DMS114 treated with DMSO at 0.1 percent for 48 hours (cell line): ENCODE results near the gene PRKCA.

Experiments
- DNase-seq: peaks from one replicate; lab custom pipeline; 2025; ENCODE audit not compliant: unreplicated experiment; lab: John Stamatoyannopoulos, UW

PRKCA gene

DNA sequence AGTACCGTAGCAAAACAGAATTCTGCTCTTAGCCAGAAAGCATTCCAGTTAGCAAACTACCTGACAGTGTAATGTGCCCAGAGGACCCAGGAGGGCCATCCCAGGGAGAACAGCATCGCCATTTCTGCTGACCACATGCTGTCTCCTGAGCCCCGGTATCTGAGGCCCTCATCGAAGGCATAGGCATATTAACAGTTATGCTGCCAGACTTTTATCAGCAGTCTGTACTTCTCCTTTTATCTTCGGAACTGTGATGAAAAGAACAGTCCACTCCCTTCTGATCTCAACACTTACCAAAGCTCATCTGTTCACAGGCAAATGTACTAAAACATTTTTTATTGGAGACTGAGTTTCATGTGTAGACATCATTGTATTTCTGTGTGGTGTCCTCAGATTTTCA lies 236.4 kb downstream of the PRKCA start:
- no peak for DNase-seq

DNA sequence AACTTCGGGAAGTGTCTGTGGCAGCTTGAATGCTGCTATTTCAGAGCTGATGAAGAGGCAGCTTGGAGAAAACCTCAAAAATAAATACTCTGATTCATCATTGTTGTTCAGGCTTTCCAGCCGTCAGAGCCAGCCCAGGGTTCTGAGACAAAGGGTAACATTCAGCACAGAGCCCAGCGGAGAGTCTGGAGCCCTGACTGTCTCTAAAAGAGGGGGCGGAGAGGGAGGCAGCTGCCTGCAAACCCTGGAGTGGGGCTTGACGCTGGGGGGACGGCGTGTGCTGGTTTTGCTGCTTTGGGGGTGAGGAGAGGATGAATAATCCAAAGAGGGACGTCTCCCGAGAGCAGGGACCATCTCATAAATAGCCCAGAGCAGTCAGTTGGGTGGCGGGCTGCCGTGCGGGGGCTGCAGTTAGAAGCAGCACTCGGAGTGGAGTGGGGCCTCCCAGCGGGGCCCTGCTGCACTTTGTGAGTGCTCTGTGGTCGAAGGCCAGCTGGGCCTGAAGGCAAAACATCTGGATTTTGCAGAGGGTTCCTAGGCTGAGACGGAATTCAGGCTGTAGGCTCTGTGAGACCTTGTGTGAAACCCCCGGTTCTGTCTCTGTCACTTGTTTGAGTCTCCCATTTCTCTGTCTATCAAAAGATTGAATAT lies 237.8 kb downstream of the PRKCA start:
- DNase-seq = no peak

DNA sequence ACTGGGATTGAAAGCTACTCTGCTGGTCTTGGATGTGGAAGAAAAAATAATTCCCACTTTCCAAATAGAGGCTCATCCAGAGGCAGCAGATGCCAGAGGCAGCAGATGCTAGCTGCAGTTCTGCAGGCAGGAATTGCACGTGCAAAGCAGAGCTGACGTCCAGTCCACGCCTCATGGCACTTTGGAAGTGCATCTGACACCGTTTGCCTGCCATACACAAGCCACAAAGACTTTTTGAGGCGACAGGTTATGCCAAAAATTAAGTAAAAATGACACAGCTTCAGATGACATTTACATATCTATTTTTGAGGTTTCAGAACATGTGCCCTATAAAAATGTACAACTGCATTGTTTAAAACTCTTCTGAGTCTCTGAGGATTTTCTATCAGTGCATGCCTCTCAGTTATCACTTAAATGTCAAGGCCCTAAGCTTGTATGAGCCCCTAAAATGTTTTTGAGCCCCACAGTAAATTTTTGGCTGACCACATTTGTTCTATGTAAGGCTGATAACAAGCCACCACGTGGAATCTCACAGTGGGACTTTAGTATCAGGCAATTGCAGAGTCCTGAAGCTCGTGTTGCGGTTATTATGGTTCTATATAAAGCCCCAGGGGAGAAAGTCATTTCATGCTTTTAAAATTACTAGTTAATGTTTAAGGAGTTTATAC lies 239.2 kb downstream of the PRKCA start:
- no peak for DNase-seq

DNA sequence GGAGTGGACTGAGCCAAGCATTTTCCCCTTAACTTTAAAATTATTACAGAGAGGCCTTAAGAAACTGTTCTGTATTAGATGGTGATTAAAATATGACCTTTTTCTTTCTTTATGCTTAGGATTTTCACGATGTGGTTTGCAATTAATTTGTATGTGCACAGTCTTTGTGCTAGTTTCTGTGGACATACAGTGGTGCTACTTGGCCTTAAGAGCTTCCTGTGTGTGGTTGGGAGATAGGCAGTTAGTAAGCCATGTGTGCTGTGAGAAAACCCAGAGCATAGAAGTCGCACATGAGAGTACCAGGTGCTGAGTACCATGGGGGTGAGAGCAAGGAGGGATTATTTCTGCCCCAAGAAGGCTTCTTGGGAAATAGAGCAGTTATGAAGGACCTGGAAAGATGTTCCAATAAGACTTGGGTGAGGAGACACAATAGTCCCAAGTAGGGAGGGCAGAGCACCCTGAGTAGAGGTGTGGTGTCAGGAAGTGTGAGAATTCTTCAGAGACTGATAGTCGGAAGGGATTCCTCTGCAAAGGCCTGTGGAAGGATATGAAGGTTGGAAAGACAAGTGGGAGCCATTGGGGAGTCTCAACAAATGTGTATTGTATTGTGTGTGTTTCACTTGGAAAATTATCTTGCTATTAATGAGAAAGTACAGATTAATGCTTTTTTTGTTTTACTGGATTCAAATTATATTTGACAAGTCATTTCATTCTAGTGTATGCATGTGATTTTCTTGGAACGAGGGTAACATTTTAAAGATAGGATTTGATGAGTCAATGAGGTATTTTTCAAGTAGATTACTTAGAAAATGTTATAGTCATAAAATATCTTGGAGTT lies 239.9 kb downstream of the PRKCA start:
- no peak for DNase-seq

DNA sequence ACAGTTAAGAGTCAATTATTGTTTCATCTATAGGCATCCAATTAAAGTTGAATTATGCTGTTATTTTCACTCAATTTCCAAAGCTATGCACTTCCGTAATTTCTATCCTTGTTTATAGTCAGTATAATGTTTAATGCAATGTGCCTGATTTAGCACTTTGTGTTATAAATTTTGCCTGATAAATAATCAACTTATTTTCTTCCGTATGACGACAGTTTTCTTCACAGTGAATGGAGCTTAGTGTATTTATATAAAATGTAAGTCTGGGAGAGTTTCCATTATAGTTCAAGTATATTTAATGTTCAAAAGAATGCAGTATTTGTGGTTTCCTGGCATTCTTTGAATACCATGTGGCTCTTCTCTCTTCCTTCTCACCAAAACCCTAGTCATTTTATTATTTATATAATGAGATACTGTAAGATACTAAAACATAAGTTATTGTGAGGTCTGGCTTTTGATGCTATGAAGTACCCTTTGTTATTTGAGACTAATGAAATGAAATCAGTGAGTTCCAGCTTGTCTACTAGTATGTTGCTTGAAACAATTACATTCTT lies 240.6 kb downstream of the PRKCA start:
- DNase-seq = no peak

DNA sequence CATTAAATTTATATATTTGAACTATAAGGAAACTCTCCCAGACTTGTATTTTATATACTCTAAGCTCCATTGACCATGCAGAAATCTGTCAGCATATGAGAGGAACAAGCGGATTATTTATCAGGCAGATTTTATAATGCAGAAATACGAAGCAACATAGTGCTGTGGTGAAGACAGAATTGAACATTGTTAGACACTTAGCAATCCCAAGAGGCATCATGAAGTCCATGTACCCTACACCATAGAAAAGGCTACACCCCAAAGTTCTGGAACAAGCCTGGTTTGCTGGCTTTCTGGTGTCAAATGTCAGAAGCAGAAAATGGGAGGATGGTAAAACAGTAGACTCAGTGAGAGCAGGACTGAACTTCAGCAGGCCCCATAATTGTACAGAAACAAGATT lies 241.1 kb downstream of the PRKCA start:
- no peak for DNase-seq

DNA sequence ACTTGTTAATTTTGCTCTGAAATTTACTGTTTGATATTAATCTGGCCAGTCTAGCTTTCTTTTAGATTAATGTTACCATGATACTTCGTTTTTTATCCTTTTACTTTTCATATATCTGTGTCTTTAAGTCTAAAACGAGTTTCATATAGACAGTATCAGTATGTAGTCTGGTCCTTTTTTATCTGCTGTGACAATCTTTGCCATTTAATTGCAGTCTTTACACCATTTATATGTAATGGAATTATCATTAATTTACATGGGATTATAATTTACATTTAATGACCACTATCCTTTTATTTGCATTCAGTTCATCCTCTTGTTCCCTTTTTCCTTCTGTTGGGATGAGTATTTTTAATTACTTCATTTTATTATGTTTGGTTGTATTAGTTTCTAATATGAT lies 243.5 kb downstream of the PRKCA start:
- no peak for DNase-seq

DNA sequence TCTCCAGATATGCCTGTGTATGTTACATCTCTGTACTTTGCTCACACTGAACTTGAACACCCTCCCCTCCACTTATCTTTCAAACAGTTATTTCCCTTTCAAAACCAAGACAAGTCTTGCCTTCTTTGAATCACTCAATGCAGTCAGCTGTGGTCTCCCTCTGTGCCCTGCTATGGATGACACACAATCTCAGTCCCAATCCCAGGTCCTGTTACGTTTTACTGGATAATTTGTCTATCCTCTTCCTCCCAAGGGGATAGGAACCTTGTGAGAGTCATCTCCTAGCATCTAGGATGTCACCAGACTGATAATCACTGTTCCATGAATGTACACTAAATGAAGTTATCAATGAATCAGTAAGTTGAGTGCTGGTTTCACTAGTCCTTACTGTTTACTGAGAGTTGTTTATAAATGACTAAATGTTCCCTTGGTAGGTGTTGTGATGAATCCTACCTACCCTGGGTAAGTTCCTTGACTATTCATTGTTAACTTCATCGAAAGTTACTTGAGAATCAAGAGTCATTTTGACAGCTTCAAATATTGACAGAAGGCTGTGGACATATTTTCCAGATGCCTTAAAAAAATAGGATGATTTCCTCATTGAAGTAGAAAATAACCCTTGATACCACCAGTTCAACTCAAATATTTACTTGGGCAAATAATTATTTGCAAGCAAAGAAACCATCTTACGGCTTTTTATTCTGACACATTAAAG lies 244.9 kb downstream of the PRKCA start:
- no peak for DNase-seq

DNA sequence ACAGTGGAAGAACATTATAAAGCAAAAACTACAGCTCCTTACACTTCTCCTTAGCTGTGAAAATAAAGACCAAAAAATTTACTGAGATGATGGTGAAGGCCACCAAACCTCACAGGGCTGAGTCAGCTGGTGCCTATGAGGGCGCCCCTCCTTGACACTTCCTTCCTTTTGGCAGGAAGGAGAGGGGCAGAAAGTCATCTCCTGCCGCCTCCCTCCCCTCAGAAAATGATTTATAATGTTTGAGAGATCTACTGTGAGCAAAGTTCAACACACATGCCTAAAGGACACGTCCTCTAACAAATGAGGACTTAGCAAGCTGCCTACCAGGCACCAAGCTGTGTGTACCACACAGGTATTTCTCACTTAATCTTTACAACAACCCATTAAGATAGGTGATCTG lies 245.7 kb downstream of the PRKCA start:
- no peak for DNase-seq

DNA sequence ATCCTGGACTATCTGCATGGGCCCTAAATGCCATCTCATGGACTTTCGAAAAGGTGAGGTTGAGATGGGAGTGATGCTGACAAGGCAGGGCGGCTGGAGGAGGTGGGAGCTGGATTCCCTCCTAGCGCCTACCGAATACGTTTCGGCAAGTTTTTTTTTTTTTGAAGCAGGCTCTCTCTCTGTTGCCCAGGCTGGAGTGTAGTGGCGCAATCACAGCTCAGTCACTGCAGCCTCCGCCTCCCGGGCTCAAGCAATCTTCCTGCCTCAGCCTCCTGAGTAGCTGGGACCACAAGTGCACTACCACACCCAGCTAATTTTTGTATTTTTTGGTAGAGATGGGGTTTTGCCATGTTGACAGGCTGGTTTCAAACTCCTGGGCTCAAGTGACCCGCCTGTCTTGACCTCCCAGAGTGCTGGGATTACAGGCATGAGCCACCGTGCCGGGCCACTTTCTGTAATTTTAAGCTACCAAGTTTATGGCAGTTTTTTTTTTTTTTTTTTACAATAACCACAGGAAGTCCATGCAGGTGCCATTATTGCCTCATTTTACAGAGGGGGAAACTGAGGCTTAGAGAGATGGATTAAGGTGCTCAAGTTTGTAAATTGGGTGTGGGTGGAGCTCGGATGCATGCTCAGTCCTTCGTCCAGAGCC lies 246.4 kb downstream of the PRKCA start:
- DNase-seq = no peak

DNA sequence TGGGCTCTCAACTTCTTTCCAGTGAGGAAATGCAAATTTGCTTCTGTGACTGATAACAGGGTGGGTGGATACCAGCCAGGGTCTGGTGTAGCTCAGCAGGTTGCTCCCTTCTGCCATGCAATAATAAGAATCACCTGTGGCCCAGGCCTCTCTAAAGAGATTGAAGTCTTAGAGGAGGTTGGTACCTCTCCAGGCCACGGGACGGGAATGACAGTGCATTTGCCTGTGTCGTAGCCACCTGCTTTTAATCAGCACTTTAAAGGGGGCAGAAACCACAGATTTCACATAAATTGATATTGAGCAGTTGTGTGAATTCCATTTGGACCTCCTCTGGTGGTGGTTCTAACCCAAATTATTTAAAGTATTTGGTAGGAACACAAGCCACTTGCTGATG lies 246.9 kb downstream of the PRKCA start:
- DNase-seq = no peak

DNA sequence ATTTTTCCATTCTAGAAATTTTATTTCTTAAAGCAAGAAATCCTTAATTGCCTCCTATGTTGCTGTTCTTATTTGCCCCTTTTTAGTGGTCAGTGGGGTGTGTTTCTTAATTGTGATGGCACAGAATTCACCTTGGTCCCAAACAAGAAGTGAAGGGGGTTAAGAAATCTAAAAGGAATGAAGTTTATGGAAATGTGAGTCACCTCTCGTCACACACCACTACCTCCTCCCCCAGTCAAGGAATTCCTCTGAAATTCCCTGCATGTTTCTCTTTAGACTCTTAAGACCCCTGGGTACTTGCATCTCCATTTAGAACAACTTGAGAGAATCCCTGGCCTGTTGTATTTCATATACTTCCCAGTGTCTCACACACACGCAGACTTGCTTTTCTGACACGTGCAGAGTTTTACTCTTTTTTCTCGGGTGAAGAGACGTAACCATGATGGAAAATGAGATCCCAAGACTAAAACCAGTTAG lies 247.4 kb downstream of the PRKCA start:
- DNase-seq = no peak

DNA sequence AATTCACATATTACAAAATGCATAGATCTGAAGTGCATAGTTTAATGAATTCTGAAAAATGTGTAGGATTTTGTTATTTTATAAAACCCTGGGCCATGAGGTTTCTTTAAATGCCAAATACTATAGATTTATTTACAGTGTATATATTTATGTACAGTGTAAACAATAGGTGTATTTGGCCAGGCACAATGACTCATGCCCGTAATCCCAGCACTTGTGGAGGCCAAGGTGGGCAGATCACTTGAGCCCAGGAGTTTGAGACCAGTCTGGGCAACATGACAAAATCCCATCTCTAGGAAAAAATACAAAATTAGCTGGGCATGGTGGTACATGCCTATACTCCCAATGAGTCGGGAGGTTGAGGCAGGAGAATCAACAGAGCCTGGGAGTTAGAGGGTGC lies 249.4 kb downstream of the PRKCA start:
- DNase-seq = no peak

DNA sequence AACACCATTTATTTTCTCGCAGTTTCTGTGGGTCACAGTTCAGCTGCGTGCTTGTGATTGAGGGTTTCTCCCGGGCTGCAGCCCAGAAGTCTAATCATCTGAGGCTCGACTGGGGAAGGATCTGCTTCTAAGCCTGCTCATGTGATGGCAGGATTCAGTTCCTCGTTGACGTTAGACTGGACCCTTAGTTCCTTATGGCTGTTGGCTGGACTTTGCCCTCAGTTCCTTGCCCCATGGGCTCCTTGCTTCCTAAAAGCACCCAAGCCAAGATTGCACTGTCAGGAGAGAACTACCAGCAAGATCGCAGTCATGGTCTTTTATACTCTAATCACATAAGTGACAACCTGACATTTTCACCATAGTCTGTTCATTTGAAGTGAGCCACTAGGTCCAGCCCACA lies 250.0 kb downstream of the PRKCA start:
- DNase-seq = no peak

DNA sequence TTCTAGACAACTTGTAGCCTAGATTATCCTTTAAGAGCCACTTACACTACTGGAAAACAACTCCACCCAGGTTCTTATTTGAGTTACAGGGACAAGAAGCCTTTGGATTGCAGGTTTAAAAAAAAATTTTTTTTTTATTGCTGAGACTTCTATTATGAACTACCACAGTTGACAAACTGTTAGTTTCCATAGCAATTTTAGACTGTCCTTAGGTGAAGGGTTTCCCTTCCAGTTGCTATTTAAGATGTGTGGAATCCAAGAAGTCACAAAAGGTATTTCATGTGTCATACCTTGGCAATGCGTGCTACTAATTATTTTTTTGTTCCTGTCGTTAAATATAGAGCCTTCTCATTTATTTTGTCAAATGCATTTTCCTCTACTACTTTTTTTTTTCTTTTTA lies 253.2 kb downstream of the PRKCA start:
- no peak for DNase-seq

DNA sequence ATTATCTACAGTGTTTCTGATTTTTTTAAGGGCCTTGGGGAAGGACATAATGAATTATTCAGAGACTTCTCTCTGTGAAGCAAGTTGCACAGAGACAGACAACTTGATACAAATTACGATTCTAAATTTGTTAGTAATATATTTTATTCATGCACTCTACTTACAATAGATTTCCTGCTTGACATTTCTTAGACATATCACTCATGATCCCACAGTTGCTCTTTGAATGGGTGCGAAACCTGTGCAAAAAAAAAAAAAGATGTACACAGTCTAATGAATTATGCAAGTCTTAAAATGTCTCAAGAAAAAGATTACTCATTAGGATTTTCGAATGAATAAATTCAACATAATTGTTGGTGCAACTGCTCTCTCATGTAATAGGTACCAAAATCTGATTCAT lies 254.8 kb downstream of the PRKCA start:
- DNase-seq = no peak

DNA sequence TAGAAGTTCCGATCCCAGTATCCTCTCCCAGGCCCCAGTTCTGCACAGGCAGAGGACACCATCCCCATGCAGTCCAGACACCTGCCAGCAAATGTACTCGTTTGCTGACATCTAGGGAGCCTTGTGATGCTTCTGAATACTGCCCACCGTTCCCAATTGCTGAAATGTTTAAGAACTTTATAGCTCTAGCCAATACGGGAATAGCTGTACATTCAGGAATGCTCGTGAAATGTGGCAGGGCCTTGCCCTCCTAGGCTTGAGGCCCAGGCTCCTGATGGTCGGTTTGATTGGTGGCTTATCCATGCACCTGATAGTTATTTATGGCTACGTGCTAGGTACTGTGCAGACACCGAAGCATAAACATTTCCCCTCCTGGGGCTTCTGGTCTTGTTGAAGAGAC lies 255.5 kb downstream of the PRKCA start:
- no peak for DNase-seq

DNA sequence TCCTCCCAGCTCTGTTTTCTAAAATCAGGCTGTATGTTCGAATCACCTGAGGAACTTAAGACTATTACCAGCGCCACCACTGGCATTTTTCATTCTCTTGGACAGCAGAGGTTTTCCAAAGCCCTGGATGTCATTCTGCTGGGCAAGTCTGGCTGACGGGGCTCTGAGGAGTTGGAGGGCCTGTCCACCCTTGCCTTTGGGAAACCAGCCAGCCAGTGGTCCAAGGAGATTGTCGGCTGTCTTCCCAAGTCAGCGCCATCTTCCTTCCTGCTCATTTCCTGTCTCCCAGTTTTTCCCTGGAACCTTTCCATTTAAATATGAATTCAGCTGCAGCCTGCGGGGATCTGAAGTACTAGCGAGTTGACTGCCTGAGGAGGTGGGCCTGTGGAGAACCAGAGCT lies 258.3 kb downstream of the PRKCA start:
- no peak for DNase-seq

DNA sequence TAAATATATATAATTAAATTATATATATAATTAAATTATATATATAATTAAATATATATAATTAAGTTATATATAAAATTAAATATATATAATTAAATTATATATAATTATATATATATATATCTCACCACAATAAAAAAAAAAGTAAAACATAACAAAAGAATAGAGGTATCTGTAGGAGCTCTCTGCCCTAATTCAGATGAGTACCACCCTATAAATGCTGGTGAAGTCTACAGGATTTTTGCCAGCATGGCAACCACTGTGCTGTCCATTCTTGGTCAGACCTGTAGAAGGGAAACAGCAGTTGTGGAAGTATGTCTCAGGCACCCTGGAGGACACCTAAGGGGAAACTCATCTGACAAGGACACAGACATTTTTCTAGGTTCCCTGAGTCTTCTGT lies 259.7 kb downstream of the PRKCA start:
- DNase-seq = no peak

DNA sequence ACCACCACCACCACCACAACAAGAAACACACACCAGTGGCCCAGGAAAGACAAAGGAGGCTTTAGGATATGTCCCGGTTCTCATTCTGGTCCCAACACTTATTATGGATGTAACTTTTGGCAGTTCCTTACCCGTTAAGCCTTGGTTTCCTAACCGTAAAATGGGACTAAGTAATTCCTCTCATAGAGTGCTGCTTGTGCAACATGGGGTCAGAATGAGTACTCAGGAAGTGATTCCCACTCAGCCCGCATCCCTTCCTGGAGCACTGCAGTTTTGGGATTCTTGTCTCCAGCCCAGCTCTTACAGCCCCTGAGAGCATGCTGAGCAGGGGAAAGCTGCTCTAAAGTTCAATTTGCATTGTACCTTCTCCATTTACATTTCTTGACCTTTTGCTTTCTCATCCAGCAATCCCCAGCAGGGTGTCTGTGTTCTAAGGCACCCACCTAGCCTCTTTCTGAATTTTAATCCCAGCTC lies 262.6 kb downstream of the PRKCA start:
- DNase-seq = no peak
